ENCODE measurements around the gene IFI27L1. TPM values are rescaled to one million over a fixed set of nuclear protein-coding genes. Genes with fewer than 3 reads are reported as not detected.
A peak's percentile ranks its signal among the peaks of the same experiment; 100 is the strongest.

IFI27L1 gene
- total and polyA plus RNA-seq, 2 donors (not counting 3 experiments of a cell fraction or from before 2014, with no cell fraction given) = 31.1 to 38.1 TPM

DNA sequence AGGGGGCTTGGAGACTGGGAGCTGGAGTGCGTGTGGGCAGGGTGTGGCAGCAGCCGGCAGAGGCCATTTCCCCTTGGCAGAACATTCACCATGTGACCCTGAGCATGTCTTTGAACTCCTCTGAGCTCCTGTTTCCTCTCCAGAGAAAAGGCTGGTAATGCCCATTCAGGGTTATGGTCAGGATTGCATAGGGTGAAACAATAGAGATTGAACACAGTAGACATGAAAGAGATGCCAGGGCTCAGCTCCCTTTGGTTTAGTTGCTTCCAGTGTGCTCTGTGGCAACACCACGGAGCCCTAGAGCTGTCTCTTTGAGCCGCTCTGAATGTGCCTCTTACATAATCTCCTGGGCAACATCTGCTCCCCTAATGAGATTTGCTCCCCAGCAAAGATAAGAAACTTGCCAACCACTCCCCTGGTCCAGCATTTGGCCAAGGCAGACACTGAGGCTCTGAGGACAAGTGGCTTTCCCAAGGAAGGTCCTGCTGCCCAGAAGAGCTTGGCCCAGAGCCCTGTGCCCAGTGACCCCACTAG, 34.0 kb downstream of the IFI27L1 start:
- intact Hi-C loops (cut with micrococcal nuclease) = loop anchor here (10.0 kb wide), 1 partner anchor 1060 kb away; no protein-coding TSS in a partner anchor
- FAIRE-seq = peak; percentile 90
- ChIA-PET POLR2A (interaction anchor here (1.4 kb wide), 1 partner anchor 34 kb away, joined by 5 read pairs; the partner anchor contains the start of genes DDX24 and IFI27L1), CTCF (interaction anchor here (0.8 to 6.1 kb wide), 8 partner anchors 10 to 175 kb away, joined by 3 to 67 read pairs (median 4); partner anchors contain the start of genes IFI27L2 and PPP4R4)
- no TSS peak for BruUV-seq (replicated peaks)
- TF ChIP-seq, protein P1, sequence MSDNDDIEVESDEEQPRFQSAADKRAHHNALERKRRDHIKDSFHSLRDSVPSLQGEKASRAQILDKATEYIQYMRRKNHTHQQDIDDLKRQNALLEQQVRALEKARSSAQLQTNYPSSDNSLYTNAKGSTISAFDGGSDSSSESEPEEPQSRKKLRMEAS (IDR thresholded peaks at IDR 0.05; ENCODE audit: insufficient read depth, insufficient read length) = no peak
- TF ChIP-seq EZH2 (IDR thresholded peaks at IDR 0.05; ENCODE audit: borderline replicate concordance, low read depth, low read length, severe bottlenecking) = no peak
- TF ChIP-seq POLR2AphosphoS5 (IDR thresholded peaks at IDR 0.05; ENCODE audit: insufficient read depth, low read depth, low read length) = peak; percentile 20
- TF ChIP-seq, protein P2, sequence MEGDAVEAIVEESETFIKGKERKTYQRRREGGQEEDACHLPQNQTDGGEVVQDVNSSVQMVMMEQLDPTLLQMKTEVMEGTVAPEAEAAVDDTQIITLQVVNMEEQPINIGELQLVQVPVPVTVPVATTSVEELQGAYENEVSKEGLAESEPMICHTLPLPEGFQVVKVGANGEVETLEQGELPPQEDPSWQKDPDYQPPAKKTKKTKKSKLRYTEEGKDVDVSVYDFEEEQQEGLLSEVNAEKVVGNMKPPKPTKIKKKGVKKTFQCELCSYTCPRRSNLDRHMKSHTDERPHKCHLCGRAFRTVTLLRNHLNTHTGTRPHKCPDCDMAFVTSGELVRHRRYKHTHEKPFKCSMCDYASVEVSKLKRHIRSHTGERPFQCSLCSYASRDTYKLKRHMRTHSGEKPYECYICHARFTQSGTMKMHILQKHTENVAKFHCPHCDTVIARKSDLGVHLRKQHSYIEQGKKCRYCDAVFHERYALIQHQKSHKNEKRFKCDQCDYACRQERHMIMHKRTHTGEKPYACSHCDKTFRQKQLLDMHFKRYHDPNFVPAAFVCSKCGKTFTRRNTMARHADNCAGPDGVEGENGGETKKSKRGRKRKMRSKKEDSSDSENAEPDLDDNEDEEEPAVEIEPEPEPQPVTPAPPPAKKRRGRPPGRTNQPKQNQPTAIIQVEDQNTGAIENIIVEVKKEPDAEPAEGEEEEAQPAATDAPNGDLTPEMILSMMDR (IDR thresholded peaks at IDR 0.05; ENCODE audit: extremely low read depth in 1 of 2, insufficient read depth in 1 of 2, low read depth in 1 of 2, low read length in 2 of 2) = no peak
- TF ChIP-seq GATA2 (IDR thresholded peaks at IDR 0.05; ENCODE audit: insufficient read depth, insufficient read length, low read depth, low read length) = no peak
- Histone ChIP-seq H3K27me3 (ENCODE audit: control insufficient read depth in 2 of 2, insufficient read depth in 2 of 2, low read length in 2 of 2) (no peaks in the 10 kb centered on the region), H3K4me3 (replicated peaks in 1 of 3; ENCODE audit: insufficient read depth in 1 of 3, low read depth in 1 of 3, low read length in 3 of 3) (no peak overlapping the region), H3K36me3 (ENCODE audit: control insufficient read depth in 2 of 2, extremely low read depth in 1 of 2, insufficient read depth in 2 of 2, low read length in 2 of 2) (no peaks in the 10 kb centered on the region), H2AFZ (ENCODE audit: low read depth, low read length) (peak overlapping the region; percentile 20), H3K4me2 (ENCODE audit: insufficient read depth, low read length) (peak overlapping the region; percentile 2), H3K9me1 (replicated peaks; ENCODE audit: control insufficient read depth, extremely low read depth, insufficient read depth, low read length) (no peaks in the 10 kb centered on the region), H4K20me1 (replicated peaks; ENCODE audit: control insufficient read depth, extremely low read depth, insufficient read depth, low read length) (no peaks in the 10 kb centered on the region), H3K79me2 (ENCODE audit: control insufficient read depth, insufficient read depth, low read length) (no peaks in the 10 kb centered on the region), H3K27ac (ENCODE audit: insufficient read depth, low read depth, low read length) (no peak overlapping the region), H3K9ac (replicated peaks; ENCODE audit: extremely low read depth, insufficient read depth, low read length) (no peak overlapping the region), H3K9me3 (replicated peaks; ENCODE audit: control insufficient read depth, insufficient read depth, low read length) (no peaks in the 10 kb centered on the region), H3K4me1 (ENCODE audit: control insufficient read depth, extremely low read depth, insufficient read depth, low read length) (peaks cover 19% of the 10 kb centered on the region)
- DNase-seq (ENCODE audit: low read depth, low spot score) = peak; percentile 32
- dilution Hi-C loops (cut with MboI; ENCODE audit: extremely low pct_ligation_motif_present, low sequenced_read_pairs) = no loop called here

Data from endothelial cell of umbilical vein (primary cell).